WTC11 (cell line): ENCODE data around the gene FAM72C.
"Not testable (repeated sequence)": the region's sequence is repeated elsewhere in the genome, so short reads cannot be mapped to it uniquely, and the experiment has no call there.

Experiments used
- CBFB ChIP-seq: sonication (generic); formaldehyde crosslinking; IDR thresholded peaks from 2 replicates; pipeline ENCODE4 v1.8.1; 2022; ENCODE audit warnings: mild to moderate bottlenecking, low read depth, missing genetic modification reagents
- CTCF ChIP-seq: fragments of 200-600 bp; IDR thresholded peaks from 2 replicates; pipeline ENCODE4 v1.8.0; 2022; ENCODE audit warnings: antibody characterized with exemption
- ESRRA ChIP-seq: sonication (generic); formaldehyde crosslinking; IDR thresholded peaks from 2 replicates; pipeline ENCODE4 v1.8.1; 2022; ENCODE audit warnings: mild to moderate bottlenecking, missing genetic modification reagents, borderline replicate concordance
- ETV6 ChIP-seq: sonication (generic); formaldehyde crosslinking; IDR thresholded peaks from 2 replicates; pipeline ENCODE4 v1.8.1; 2022; ENCODE audit warnings: mild to moderate bottlenecking, missing genetic modification reagents
- NFYB ChIP-seq: sonication (generic); formaldehyde crosslinking; conservative IDR thresholded peaks from 2 replicates; pipeline ENCODE4 v1.8.0; 2022; ENCODE audit warnings: low read depth, missing genetic modification reagents
- NR2C2 ChIP-seq: sonication (generic); formaldehyde crosslinking; IDR thresholded peaks from 2 replicates; pipeline ENCODE4 v1.8.0; 2022; ENCODE audit warnings: mild to moderate bottlenecking, missing genetic modification reagents
- TCF7 ChIP-seq: sonication (generic); formaldehyde crosslinking; IDR thresholded peaks from 2 replicates; pipeline ENCODE4 v1.8.0; 2022; ENCODE audit warnings: mild to moderate bottlenecking, low read depth, missing genetic modification reagents, moderate library complexity

- not testable (repeated sequence) for TF ChIP-seq ESRRA; CTCF; CBFB (CRISPR knock-in tag); NR2C2 (CRISPR knock-in tag); NFYB (CRISPR knock-in tag); TCF7 (CRISPR knock-in tag); ETV6 (CRISPR knock-in tag)
Observed at GRCh38 chr1:143989719-143990118, 17.9 kb upstream of the FAM72C start.
